ENCODE results near the gene NID2. TPM values are rescaled to one million over a fixed set of nuclear protein-coding genes. Genes with fewer than 3 reads are reported as not detected.

The NID2 gene
- total RNA-seq, 5 donors from 2014 or later (not counting 1 experiment from before 2014, with no cell fraction given) = 0.38 to 1.1 (median 0.89) TPM

DNA sequence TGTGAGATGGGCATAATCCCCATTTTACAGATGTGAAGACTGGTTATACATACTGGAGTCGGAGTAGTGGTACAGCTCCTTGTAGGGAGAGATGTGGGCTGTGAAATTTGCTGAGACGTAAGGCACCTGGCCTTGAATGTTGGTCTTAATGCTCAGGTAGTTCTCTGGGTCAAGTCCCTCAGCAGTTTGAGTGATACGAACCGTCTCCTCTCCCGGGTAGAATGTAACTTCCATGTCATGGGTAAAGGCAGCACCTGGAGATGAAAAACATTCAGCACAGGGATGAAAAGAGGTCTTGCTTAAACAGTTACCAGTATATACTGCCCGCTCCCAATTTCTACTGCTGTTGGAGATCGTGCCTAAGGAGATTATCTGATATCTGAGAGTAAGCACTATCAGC is 28.3 kb downstream of the NID2 start:
- H3K27ac ChIP-seq (ENCODE audit: low read length) = no peak overlapping the region
- no peaks in the 10 kb centered on the region for H3K36me3 ChIP-seq (ENCODE audit: control insufficient read depth in 2 of 2, extremely low read depth in 1 of 2, insufficient read depth in 1 of 2, low read length in 1 of 2)
- peaks cover 5 to 11% of the 10 kb centered on the region in 2 donors for H3K27me3 Mint-ChIP-seq
- ChIA-PET POLR2A (interaction anchor here in 1 of 2 donors (0.5 kb wide), 1 partner anchor 592 kb away, joined by 3 read pairs; no protein-coding TSS in a partner anchor), CTCF (no interaction called here)
- DNase-seq = no peak
- H3K9me3 ChIP-seq = no peaks in the 10 kb centered on the region
- peaks cover 0 to 10% (median 0%) of the 10 kb centered on the region in 3 donors for H3K9me3 Mint-ChIP-seq
- no peak overlapping the region for H3K4me3 ChIP-seq (ENCODE audit: control insufficient read depth in 1 of 2, extremely low read depth in 1 of 2, low read length in 1 of 2)
- no peak for ATAC-seq (replicated peaks in 1 of 4)
- no peaks in the 10 kb centered on the region for H3K4me1 ChIP-seq (ENCODE audit: control insufficient read depth in 1 of 2, extremely low read depth in 1 of 2, insufficient read depth in 2 of 2, low read length in 2 of 2)
- H3K4me3 Mint-ChIP-seq = no peak overlapping the region
- no peaks in the 10 kb centered on the region for H3K36me3 Mint-ChIP-seq
- peaks cover 0 to 4% (median 0%) of the 10 kb centered on the region in 3 donors for H3K4me1 Mint-ChIP-seq
- H3K27me3 ChIP-seq (replicated peaks in 1 of 2; ENCODE audit: control insufficient read depth in 2 of 2, extremely low read depth in 1 of 2, insufficient read depth in 2 of 2, low read length in 1 of 2) = peaks cover 0 to 7% of the 10 kb centered on the region in 2 experiments
- no peak overlapping the region for H3K27ac Mint-ChIP-seq
- 82% methylated on average over 5 of the region's 7 CpGs for WGBS (ENCODE audit: insufficient coverage)

DNA sequence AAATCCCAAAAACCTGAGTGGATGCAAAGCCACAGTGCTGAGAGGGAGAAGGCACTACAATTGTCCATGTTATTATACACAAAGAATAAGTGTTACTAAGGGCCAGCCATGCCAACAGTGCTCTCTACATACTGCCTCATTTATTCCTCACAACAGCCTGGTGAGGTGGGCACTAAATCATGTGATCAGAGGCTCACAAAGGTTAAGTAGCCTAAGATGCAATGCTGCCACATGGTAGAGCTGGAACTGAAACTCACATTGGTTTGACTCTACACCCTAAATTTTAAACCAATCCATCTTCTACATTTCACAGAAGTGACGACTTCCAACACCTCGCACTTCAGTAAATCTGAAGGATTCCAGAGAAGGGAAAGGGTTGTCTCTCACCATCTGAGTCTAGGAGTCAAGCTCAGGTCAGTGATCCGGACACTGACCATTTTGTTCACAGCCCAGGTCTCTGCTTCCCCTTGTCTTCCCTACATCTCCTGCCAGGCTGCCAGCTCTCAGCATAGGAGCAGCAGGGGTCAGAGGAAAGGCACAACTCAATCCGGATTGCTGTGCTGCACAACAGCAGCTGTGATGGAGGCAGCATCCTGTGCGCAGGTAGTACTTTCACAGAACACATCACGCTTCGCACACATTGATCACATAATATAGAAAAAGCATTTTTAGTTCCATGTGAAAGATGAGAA is 29.6 kb downstream of the NID2 start:
- Histone ChIP-seq H3K36me3 (ENCODE audit: control insufficient read depth in 2 of 2, extremely low read depth in 1 of 2, insufficient read depth in 1 of 2, low read length in 1 of 2) (no peaks in the 10 kb centered on the region), H3K27me3 (replicated peaks in 1 of 2; ENCODE audit: control insufficient read depth in 2 of 2, extremely low read depth in 1 of 2, insufficient read depth in 2 of 2, low read length in 1 of 2) (peaks cover 0 to 7% of the 10 kb centered on the region in 2 experiments), H3K27ac (ENCODE audit: low read length) (no peak overlapping the region), H3K4me1 (ENCODE audit: control insufficient read depth in 1 of 2, extremely low read depth in 1 of 2, insufficient read depth in 2 of 2, low read length in 2 of 2) (no peaks in the 10 kb centered on the region), H3K9me3 (no peaks in the 10 kb centered on the region), H3K4me3 (ENCODE audit: control insufficient read depth in 1 of 2, extremely low read depth in 1 of 2, low read length in 1 of 2) (no peak overlapping the region)
- ChIA-PET POLR2A (no interaction called here), CTCF (no interaction called here)
- no peaks in the 10 kb centered on the region for H3K36me3 Mint-ChIP-seq
- H3K4me1 Mint-ChIP-seq = peaks cover 0 to 4% (median 0%) of the 10 kb centered on the region in 3 donors
- no peak overlapping the region for H3K27ac Mint-ChIP-seq
- H3K9me3 Mint-ChIP-seq = peaks cover 0 to 10% (median 0%) of the 10 kb centered on the region in 3 donors
- DNase-seq (no peak), ATAC-seq (replicated peaks in 1 of 4) (no peak)
- peaks cover 5 to 14% of the 10 kb centered on the region in 2 donors for H3K27me3 Mint-ChIP-seq
- no peak overlapping the region for H3K4me3 Mint-ChIP-seq
- WGBS (ENCODE audit: insufficient coverage) = 100% methylated on average over 1 of the region's 7 CpGs

DNA sequence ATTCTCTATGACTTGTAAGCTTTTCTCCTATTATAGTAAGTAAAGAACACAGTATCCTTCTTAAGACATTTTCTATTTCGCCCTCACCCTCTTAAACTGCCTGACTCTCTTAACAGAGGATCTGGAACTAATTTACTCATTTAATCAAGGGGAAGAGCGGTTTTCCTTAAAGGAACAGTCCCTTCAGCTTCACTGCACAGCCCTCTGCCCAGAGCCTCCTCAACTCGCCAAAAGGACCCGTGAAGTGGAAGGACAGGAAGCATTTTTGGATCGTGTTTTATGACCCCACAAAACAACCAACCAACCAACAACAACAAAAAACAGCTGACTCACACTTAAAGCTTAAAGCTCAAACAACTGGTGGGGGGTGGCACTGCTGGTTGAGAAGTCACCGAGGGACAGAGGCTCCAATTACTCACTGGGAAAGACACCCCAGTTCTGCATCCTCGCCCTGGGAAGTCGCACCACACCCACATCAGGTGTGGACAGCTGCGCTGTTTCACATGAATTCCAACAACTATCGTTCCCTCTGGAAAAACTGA is 35.7 kb downstream of the NID2 start:
- DNase-seq (no peak), ATAC-seq (replicated peaks in 1 of 4) (no peak)
- CTCF ChIA-PET = no interaction called here
- Histone ChIP-seq H3K4me1 (ENCODE audit: control insufficient read depth in 1 of 2, extremely low read depth in 1 of 2, insufficient read depth in 2 of 2, low read length in 2 of 2) (no peaks in the 10 kb centered on the region), H3K36me3 (ENCODE audit: control insufficient read depth in 2 of 2, extremely low read depth in 1 of 2, insufficient read depth in 1 of 2, low read length in 1 of 2) (no peaks in the 10 kb centered on the region), H3K27me3 (replicated peaks in 1 of 2; ENCODE audit: control insufficient read depth in 2 of 2, extremely low read depth in 1 of 2, insufficient read depth in 2 of 2, low read length in 1 of 2) (no peaks in the 10 kb centered on the region), H3K27ac (ENCODE audit: low read length) (no peak overlapping the region), H3K4me3 (ENCODE audit: control insufficient read depth in 1 of 2, extremely low read depth in 1 of 2, low read length in 1 of 2) (no peak overlapping the region), H3K9me3 (no peaks in the 10 kb centered on the region)
- peaks cover 0 to 10% (median 0%) of the 10 kb centered on the region in 3 donors for H3K9me3 Mint-ChIP-seq
- no peaks in the 10 kb centered on the region for H3K4me1 Mint-ChIP-seq
- H3K4me3 Mint-ChIP-seq = no peak overlapping the region
- POLR2A ChIA-PET = no interaction called here
- no peak overlapping the region for H3K27ac Mint-ChIP-seq
- 56% methylated on average over 3 of the region's 10 CpGs for WGBS (ENCODE audit: insufficient coverage)
- no peaks in the 10 kb centered on the region for H3K36me3 Mint-ChIP-seq
- H3K27me3 Mint-ChIP-seq = peaks cover 1 to 8% of the 10 kb centered on the region in 2 donors

DNA sequence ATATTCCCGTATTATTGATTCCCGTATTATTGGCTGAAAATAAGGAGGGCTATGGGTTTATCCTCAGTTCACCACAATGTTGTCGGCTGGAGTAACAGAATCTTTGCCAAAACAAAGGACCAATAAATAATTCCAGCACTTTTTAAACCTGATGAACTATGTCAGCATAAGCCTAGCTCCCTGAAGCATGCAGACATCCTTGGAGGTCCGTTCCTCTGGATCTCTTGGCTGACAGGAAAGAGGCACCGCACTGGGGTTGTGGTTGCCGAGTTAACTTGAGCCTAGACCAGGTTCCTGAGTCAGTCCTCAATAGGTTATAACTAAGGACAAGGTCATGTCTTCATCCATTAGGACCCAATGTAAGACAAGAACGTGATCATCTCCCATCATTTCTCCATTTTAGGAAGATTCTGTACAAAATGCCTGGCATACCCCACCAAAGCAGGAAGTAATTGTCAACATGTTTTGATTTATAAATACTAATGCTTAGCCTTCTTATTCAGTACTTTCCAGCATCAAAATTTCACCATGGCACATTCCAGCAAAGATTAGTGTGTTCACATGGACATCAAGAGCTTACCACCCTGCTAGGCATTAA is 36.6 kb downstream of the NID2 start:
- CTCF ChIA-PET = no interaction called here
- Mint-ChIP-seq H3K9me3 (peaks cover 0 to 10% (median 0%) of the 10 kb centered on the region in 3 donors), H3K27ac (no peak overlapping the region), H3K27me3 (peaks cover 1 to 5% of the 10 kb centered on the region in 2 donors), H3K4me3 (no peak overlapping the region), H3K4me1 (no peaks in the 10 kb centered on the region), H3K36me3 (no peaks in the 10 kb centered on the region)
- H3K4me3 ChIP-seq (ENCODE audit: control insufficient read depth in 1 of 2, extremely low read depth in 1 of 2, low read length in 1 of 2) = no peak overlapping the region
- DNase-seq = no peak
- H3K9me3 ChIP-seq = no peaks in the 10 kb centered on the region
- POLR2A ChIA-PET = no interaction called here
- no peak overlapping the region for H3K27ac ChIP-seq (ENCODE audit: low read length)
- H3K4me1 ChIP-seq (ENCODE audit: control insufficient read depth in 1 of 2, extremely low read depth in 1 of 2, insufficient read depth in 2 of 2, low read length in 2 of 2) = no peaks in the 10 kb centered on the region
- ATAC-seq (replicated peaks in 1 of 4) = no peak
- WGBS (ENCODE audit: insufficient coverage) = 100% methylated on average over 1 of the region's 7 CpGs
- no peaks in the 10 kb centered on the region for H3K27me3 ChIP-seq (replicated peaks in 1 of 2; ENCODE audit: control insufficient read depth in 2 of 2, extremely low read depth in 1 of 2, insufficient read depth in 2 of 2, low read length in 1 of 2)
- no peaks in the 10 kb centered on the region for H3K36me3 ChIP-seq (ENCODE audit: control insufficient read depth in 2 of 2, extremely low read depth in 1 of 2, insufficient read depth in 1 of 2, low read length in 1 of 2)

DNA sequence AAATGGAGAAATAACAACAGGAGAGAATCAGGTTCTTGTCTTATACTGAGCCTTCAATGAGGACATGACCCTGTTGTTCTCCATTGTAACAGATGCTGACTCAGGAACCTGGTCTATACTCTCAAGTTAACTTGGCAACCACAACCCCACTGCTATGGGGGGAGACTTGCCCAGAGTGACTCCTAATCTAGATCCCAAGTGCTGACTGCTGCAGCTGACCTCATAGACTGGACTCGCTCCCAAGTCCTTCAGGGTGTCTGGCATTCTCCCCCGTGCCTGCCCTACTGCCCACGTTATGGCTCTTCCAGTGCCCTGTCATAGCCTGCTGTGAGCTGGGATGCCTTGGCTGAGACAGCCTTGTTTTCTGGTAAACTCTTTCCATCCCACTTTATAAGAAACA is 37.1 kb downstream of the NID2 start:
- peaks cover 1 to 5% of the 10 kb centered on the region in 2 donors for H3K27me3 Mint-ChIP-seq
- H3K4me3 Mint-ChIP-seq = no peak overlapping the region
- Histone ChIP-seq H3K4me3 (ENCODE audit: control insufficient read depth in 1 of 2, extremely low read depth in 1 of 2, low read length in 1 of 2) (no peak overlapping the region), H3K27me3 (replicated peaks in 1 of 2; ENCODE audit: control insufficient read depth in 2 of 2, extremely low read depth in 1 of 2, insufficient read depth in 2 of 2, low read length in 1 of 2) (no peaks in the 10 kb centered on the region), H3K4me1 (ENCODE audit: control insufficient read depth in 1 of 2, extremely low read depth in 1 of 2, insufficient read depth in 2 of 2, low read length in 2 of 2) (no peaks in the 10 kb centered on the region), H3K36me3 (ENCODE audit: control insufficient read depth in 2 of 2, extremely low read depth in 1 of 2, insufficient read depth in 1 of 2, low read length in 1 of 2) (no peaks in the 10 kb centered on the region), H3K27ac (ENCODE audit: low read length) (no peak overlapping the region), H3K9me3 (no peaks in the 10 kb centered on the region)
- H3K36me3 Mint-ChIP-seq = no peaks in the 10 kb centered on the region
- CTCF ChIA-PET = no interaction called here
- WGBS (ENCODE audit: insufficient coverage) = 79% methylated on average over 3 of the region's 3 CpGs
- H3K4me1 Mint-ChIP-seq = no peaks in the 10 kb centered on the region
- H3K9me3 Mint-ChIP-seq = peaks cover 0 to 8% (median 0%) of the 10 kb centered on the region in 3 donors
- H3K27ac Mint-ChIP-seq = no peak overlapping the region
- POLR2A ChIA-PET = no interaction called here
- ATAC-seq (replicated peaks in 1 of 4) = no peak
- DNase-seq = no peak

DNA sequence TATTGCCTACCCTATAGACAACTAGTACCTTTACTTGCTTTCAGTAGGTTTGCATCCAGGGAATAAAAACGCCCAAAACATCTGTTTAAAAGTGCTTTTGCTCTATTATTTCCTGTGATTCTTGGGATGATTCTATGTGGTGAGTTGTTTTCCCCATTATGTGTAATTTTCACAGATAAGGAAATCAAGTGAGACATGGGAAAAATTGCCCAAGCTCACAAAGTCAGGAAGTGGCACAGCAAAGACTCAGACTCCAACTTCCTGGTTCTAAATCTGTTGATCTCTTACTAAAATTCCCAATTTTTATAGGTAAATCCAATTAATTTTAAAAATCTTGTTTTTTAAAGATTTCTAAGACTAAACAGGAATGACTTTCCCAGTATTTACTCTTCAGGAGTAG is 39.0 kb downstream of the NID2 start:
- no peak for ATAC-seq (replicated peaks in 1 of 4)
- Mint-ChIP-seq H3K27me3 (peaks cover 1 to 5% of the 10 kb centered on the region in 2 donors), H3K9me3 (no peaks in the 10 kb centered on the region), H3K36me3 (no peaks in the 10 kb centered on the region), H3K4me1 (no peaks in the 10 kb centered on the region), H3K4me3 (no peak overlapping the region), H3K27ac (no peak overlapping the region)
- CTCF ChIA-PET = no interaction called here
- Histone ChIP-seq H3K36me3 (ENCODE audit: control insufficient read depth in 2 of 2, extremely low read depth in 1 of 2, insufficient read depth in 1 of 2, low read length in 1 of 2) (no peaks in the 10 kb centered on the region), H3K27me3 (replicated peaks in 1 of 2; ENCODE audit: control insufficient read depth in 2 of 2, extremely low read depth in 1 of 2, insufficient read depth in 2 of 2, low read length in 1 of 2) (no peaks in the 10 kb centered on the region), H3K4me1 (ENCODE audit: control insufficient read depth in 1 of 2, extremely low read depth in 1 of 2, insufficient read depth in 2 of 2, low read length in 2 of 2) (no peaks in the 10 kb centered on the region), H3K4me3 (ENCODE audit: control insufficient read depth in 1 of 2, extremely low read depth in 1 of 2, low read length in 1 of 2) (no peak overlapping the region), H3K27ac (ENCODE audit: low read length) (no peak overlapping the region), H3K9me3 (no peaks in the 10 kb centered on the region)
- no CpG with 5 or more reads among the region's 1 CpG for WGBS (ENCODE audit: insufficient coverage)
- POLR2A ChIA-PET = interaction anchor here in 1 of 2 donors (0.5 kb wide), 1 partner anchor 245 kb away, joined by 4 read pairs; no protein-coding TSS in a partner anchor
- no peak for DNase-seq

Measured in T-cell (primary cell).